SHP77 (cell line): ENCODE data around the gene PTPRU.
"Not testable (repeated sequence)": the region's sequence is repeated elsewhere in the genome, so short reads cannot be mapped to it uniquely, and the experiment has no call there.

Experiments used
- DNase-seq, 2 experiments: peaks; one replicate each; lab custom pipeline; 2025; lab: John Stamatoyannopoulos, UW

PTPRU gene

GRCh38 chr1:29222260-29222659, 14.1 kb upstream of the PTPRU start:
- not testable (repeated sequence) for DNase-seq

GRCh38 chr1:29222686-29223085, 13.6 kb upstream of the PTPRU start:
- no peak for DNase-seq

- DNase-seq = no peak
These were observed 12.8 kb upstream of the PTPRU start for GRCh38 chr1:29223521-29223920.

DNA sequence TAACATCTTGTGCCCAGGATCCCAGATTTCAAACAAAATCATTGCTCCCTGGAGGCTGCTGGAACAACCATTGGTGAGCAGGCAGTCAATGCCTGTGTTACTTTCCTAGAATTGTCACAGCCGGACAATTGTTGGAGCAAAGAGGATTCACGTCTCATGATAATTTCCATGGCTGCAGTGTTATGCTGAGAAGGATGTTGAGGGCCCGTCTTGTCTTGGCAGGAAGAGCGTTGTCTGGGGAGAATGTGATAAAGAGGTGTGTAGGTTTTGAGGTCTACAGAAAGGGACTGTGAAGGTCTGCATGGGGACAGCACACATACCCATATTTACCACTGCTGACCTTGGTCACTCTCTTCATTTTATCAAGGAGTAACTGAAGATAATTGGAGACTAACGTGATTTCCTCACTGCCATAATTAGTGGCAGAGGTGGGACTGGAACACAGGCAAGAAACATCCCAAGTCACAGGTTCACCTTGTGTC, 11.9 kb upstream of the PTPRU start:
- no peak for DNase-seq

DNA sequence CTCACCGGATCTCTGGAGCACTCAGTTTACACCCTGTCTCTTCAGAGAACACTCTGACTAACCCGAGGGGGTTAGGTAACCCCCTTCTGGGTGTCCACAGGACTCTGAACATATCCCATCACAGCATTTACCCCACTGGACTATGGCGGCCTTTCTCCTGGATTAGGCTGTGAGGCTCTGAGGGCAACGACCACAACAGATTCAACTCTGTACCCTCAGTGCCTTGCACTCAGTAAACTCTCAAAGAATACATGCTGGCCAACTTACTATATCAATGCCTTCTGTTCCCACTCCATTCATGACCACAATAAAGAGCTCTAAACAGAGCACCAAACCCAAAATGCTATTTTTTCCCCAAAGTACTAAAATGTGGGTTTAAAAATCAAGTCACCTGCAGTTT, 11.0 kb upstream of the PTPRU start:
- no peak for DNase-seq

DNA sequence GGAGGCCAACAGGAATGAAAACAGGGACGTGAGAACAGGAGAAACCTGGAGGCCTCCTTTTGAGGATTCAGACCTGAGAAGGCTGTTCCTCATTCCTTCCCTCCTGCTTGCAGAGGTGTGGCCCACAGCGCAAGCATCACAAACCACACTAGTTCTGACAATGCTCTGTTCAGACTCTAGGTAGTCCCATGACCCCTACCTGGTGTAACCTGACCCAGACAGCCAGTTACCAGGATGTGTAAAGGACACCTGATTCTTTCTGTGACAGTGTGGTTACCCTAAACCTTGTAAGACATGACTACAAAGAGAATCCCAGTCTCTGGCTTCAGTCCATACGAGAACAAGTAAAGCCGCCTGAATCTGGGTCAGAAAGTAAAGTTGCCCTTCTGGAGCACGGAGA, 8.8 kb upstream of the PTPRU start:
- no peak for DNase-seq

GRCh38 chr1:29230204-29230552, 6.1 kb upstream of the PTPRU start:
- DNase-seq = no peak

DNA sequence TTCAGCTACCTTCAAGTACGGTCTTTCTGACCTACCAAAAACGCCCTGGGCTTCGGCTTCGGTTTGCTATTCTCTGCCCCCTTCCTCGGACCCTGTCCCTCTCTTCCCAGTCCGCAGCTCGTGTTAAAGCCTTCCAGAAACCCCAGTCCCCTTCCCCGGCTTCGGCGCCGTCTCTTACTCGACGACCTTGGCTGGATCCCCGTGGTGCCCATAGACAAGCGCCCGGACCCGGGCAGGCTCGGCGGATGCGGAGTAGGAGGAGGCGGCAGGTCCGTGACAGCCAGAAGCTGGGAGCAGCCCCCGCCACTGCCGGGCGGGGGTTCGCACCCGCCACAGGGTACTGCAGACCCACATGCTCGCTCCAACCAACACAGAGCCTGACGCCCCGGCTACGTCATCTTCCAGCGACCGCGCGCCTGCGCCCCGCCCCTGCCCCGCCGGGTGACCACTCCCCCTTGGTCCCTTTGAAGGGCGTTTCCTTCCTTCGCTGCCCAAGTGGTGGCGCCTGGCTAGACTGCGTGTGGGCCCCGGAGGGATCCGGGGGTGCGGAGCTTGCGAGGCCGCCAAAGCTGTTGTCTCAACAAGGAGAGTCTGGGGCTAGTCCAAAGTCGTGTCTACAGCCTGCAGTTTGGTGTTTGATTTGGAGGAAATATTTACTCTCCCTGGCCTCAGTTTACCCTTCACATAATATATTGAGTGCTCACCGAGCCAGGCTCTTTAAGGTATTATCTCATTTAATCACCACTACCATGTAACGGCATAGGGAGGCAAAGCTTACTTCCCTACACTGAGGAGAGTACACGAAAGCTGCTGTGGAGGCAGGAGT, 5.6 kb upstream of the PTPRU start, which contains the start of gene MECR:
MECR (minus strand) TSS at position 382 of the 826 bp plus-strand sequence; CDS start at position 354, 28 bp downstream.
- peak; percentile 87 to 90 for DNase-seq

GRCh38 chr1:29232387-29232786, 3.9 kb upstream of the PTPRU start:
- no peak for DNase-seq

GRCh38 chr1:29233693-29234092, 2.6 kb upstream of the PTPRU start:
- no peak for DNase-seq

GRCh38 chr1:29234471-29234870, 1.9 kb upstream of the PTPRU start:
- DNase-seq = peak; percentile 87 to 90

DNA sequence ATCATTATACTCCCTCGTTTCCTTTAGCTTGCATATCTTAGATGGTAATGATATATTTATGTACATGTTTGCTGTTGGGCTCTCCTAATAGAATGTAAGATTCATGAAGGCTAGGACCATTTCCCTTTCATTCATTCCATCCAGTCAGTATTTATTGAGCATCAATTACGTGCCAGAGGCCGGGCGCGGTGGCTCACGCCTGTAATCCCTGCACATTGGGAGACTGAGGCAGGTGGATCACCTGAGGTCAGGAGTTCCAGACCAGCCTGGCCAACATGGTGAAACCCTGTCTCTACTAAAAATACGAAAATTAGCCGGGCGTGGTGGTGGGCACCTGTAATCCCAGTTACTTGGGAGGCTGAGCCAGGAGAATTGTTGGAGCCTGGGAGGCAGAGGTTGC, 1.4 kb upstream of the PTPRU start:
- DNase-seq = not testable (repeated sequence)

- no peak for DNase-seq
These were observed 398 bp downstream of the PTPRU start for GRCh38 chr1:29236712-29237128.

GRCh38 chr1:29237129-29237821, 953 bp downstream of the PTPRU start:
- DNase-seq = peak in 1 of 2 experiments; percentile 20

DNA sequence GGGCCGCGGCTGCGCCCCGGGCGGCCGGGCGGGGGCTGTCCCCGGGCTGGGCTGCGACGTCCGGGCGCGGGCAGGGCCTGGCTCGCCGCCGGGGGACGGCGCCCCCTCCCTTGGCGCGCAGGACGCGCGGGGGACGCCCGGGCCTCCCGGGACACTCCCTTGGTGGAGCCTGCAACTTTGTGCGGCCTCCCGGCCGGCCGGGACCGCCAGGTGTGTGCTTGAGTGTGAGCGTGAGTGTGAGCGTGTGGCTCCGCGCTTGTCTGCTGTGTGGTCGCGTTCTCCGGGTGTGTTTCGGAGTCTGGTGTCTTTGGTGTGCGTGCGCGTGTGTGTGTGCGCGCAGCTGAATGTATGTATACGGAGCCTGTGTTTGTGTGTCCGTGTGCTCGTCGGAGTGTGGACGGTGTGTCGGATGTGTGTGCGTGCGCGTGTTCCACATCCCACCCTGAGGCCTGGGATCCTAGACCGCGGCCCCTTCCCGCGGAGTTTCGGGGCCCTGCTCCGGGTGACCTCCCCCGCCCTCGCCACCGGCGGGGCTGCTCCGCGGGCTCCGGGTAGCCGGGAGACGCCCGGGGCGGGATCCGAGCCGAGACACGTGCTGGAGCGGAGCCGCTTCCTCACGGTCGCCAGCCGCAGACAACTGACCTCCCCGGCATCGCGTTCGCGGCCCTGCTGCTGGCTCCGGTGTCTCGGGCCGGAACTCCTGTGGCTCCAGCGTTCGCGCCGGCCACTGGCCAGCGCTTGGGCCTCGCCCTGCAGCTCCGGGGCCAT, 1.7 kb downstream of the PTPRU start:
- DNase-seq = peak; percentile 24 to 43

DNA sequence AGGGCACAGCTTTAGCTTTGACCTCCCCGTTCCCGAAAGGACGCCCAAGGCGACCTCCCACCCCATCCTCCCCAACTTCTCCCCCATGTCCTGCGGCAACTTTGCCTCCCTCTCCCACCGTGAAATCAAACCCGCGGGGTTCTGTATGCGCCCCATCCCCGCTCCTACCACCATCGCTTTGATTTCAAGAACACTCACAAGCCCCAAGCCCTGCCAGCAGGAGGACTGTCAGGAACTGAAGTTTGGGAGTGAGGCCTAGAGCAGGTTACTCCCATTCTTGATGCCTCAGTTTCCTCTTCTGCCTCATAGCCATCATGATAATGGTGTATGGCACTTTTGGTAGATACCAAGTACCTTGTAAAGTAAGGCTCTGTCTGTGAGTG, 2.3 kb downstream of the PTPRU start:
- no peak for DNase-seq

DNA sequence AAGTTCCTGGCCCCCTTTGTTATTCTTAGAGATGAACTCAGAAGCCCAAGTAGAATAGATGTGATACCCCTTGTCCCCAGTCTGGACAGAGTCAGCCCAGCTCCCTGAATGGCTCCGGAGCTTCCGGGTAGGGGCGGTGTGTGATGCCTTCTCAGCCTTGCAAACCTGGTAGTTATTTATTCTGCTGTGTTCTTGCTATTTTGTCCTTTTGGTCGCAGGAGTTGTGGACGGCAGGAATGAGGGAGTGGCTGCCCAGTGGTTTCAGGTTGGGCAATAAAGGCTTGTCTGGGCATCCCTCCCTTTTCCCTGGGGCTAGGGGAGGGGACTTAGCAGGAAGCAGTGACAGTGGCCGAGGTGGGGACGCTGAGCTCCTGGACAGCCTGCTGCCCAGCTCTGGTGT, 2.8 kb downstream of the PTPRU start:
- peak in 1 of 2 experiments; percentile 63 for DNase-seq

GRCh38 chr1:29240400-29240837, 4.1 kb downstream of the PTPRU start:
- peak; percentile 25 to 31 for DNase-seq

- DNase-seq = no peak
These were observed 4.7 kb downstream of the PTPRU start for GRCh38 chr1:29240986-29241385.

DNA sequence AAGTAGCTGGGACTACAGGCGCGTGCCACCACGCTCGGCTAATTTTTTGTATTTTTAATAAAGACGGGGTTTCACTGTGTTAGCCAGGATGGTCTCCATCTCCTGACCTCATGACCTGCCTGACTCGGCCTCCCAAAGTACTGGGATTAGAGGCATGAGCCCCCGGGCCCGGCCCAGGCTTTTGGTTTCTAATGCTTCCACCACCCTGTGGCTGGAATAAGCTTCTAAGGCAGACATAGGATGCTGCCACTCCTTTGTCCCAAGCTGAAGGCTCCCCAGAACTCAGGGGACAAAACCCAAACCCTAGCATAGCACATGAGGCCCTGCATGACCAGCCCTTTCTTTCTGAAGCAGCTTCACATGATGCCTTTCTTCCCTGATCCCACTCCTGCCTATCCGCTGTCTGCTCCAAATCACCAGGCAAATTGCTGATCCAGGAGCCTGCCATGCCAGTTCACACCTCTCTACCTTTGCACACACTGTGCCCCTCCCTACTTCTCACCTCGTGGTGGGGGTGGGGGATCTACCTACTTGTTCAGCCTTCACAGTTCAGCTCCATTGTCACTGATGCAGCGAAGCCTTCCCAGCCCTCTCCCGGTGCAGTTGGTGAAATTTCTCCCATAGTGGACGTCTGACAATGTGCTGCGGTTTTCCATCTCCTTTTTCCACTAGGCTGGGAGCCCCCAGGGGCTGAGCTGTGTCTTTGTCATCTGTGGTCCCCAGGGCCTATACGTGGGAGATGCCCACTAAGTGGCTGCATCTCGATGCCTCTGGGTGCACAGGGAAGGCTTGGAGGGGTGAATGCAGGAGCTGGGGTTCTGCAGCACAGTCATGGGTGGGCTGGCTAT, 6.9 kb downstream of the PTPRU start:
- DNase-seq = no peak

DNA sequence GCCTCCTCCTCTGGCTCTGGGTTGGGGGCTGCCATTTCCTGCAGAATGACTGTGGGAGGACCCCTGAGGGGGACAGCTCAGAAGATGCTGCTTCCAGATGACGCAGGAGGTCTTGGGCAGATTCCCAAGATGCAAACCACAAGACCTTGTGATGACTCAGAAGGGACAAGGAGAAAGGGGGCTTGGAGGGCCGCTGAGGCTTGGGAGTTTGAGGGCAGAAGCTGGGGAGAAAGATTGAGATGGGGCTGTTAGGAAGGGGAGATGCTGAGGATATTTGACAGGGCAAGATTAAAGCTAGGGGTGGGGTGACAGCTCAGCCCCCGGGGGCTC, 7.5 kb downstream of the PTPRU start:
- no peak for DNase-seq

DNA sequence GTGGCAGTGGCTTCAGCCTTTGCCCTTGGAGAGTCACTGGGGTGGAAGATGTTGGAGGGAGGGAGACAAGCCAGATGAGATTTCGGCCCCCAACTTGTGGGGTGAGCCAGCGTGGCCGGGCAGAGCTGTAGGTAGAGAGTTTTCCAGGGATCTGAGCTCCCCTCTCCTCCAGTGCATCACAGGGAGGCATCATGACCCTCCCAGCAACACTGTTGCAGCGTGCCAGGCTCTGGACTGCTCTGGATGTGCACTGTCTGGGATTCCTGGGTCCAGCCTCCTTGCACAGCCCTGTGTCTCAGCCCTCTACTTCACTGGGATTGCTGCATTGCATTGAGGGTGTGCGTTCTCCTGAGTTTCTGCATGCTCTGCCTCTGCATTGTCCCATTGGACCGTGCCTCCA, 8.9 kb downstream of the PTPRU start:
- no peak for DNase-seq
